ENCODE data around the gene HS6ST1.

The HS6ST1 gene

GRCh38 chr2:128233790-128234395 is 84.8 kb downstream of the HS6ST1 start:
- no peak for DNase-seq

DNA sequence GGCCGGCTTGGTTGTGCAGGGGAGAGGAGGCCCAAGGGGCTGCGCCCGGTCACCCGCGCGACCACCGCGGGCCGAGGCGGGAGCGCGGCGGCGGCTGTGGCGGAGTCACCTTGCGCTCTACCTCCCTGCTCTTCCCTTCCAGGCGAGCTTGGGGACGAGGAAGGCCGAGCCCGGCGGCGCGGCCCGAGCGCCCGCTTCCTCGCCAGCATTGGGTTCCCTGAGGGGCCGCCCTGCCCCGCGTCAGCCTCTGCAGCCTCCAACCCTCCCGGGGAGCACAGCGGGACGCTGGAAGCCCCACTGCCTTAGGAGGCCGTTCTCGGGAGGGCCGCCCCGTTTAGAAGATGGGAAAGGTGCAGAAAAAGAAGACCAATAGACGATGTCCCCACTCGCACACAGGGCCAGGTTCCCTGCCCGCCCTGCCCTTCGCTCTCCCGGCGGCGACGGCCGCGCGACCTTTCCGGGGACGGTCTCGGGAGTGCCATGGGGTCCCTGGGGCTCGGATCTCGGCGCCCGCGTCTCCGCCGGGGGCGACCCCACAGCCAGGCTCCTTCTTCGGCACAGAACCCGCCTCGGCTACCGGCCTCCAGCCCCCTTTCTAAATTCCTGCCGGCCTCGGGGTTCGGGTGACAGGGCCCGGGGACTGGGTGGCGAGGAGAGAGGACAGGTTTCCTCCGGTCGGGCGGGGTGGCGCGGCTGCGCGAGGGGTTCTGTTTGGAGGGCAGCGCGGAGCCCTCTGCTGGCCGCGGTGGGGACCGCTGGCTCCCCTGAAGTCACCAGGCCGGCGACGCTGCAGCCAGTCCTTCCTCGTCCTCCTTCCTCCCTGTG is 85.5 kb downstream of the HS6ST1 start:
- peak; percentile 94 for DNase-seq

DNA sequence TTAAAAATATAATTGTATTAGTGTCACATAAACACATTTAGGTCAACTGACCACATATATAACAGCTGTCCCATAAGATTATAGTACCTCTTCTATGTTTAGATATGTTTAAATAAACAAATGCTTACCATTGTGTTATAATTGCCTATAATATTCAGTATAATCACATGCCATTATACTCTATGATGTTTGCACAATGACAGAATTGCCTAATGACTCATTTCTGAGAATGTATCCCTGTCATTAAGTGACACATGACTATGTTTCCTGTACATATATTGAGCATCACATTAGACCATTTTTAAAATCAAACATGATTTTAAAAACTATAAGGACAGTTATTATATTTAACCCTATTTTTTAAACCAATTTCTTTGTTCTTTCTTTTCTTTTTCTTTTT is 89.8 kb downstream of the HS6ST1 start:
- no peak for DNase-seq

- DNase-seq = no peak
Observed at GRCh38 chr2:128227862-128228261, 90.8 kb downstream of the HS6ST1 start.

DNA sequence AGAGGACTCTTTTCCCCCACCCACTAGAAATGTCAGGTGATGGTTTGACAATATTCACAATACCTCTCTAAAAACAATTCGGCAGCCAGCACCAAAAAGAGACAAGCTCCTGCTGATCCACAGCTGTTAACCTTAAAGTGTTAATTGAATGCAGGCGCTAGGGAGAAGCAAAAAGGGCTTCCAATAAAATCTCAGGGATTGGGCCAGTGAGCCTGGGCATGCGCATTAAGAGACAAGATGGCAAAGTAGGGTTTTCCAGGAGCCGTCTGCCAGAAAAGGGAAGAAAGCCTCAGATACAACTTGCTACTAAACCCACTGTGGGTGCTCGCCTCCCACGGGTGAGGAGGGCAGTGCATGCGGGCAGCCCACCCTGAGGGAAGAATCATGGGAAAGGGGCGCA is 98.8 kb downstream of the HS6ST1 start:
- no peak for DNase-seq

DNA sequence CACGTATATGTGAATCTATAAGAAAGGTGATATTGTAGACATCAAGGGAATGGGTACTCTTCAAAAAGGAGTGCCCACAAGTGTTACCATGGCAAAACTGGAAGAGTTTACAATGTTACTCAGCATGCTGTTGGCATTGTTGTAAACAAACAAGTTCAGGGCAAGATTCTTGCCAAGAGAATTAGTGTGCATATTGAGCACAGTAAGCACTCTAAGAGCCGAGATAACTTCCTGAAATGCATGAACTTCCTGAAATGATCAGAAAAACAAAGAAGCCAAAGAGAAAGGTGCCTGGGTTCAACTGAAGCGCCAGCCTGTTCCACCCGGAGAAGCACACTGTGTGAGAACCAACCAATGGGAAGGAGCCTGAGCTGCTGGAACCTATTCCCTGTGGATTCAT is 101.0 kb downstream of the HS6ST1 start:
- DNase-seq = no peak

- no peak for DNase-seq
Observed at GRCh38 chr2:128215897-128216642, 102.6 kb downstream of the HS6ST1 start.

Measured in eye (tissue), 1 donor.